HG03280 (cell line): Measurements from ENCODE around the gene DAB2IP.
"Not testable (repeated sequence)": the region's sequence is repeated elsewhere in the genome, so short reads cannot be mapped to it uniquely, and the experiment has no call there.

Experiments used
- ATAC-seq: cut with Tn5 transposase; IDR thresholded peaks from one replicate; pipeline ENCODE4 v1.9.1; 2021; ENCODE audit warnings: mild to moderate bottlenecking, moderate library complexity; ENCODE audit not compliant: unreplicated experiment

The DAB2IP gene

DNA sequence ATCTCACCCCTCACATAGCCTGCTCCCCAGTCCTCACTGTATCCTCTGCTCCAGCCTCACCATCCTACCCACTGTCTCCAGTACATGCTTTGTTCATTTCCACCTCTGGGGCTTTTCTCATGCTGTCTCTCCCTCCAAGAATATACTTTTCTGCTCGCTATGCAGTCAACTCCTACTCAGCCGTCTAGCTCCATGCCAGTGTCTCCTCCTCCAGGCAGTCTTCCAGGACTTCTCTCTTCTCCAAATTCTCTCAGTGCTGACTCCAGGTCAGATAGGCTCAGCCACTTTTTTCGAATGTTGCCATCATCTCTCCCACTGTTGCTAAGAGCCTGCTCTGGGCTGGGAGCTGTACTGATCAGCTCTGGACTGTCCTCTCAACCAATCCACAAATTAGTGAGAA, 8.0 kb upstream of the DAB2IP start:
- no peak for ATAC-seq

- not testable (repeated sequence) for ATAC-seq
Observed at GRCh38 chr9:121644040-121644439, 7.4 kb upstream of the DAB2IP start.

DNA sequence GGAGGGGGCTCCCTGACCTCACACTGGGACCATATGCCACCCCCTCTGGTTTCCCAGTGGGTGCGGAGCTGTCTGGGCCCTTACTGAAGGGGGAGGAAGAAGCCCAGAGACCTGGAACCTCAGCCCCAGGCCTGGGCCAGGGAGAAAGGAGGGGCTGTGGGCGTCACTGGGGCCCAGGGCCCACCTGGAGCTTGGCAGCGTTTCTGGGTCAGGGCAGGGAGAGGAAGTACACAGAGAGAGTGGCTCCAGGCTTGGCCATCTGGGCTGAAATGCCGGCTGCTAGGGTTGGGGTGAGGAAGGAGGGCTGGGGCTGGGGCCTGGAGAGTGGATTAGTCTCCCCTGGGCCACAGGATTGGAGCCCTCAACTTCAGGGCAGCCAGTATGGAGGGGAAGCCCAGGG, 6.4 kb upstream of the DAB2IP start:
- ATAC-seq = no peak

DNA sequence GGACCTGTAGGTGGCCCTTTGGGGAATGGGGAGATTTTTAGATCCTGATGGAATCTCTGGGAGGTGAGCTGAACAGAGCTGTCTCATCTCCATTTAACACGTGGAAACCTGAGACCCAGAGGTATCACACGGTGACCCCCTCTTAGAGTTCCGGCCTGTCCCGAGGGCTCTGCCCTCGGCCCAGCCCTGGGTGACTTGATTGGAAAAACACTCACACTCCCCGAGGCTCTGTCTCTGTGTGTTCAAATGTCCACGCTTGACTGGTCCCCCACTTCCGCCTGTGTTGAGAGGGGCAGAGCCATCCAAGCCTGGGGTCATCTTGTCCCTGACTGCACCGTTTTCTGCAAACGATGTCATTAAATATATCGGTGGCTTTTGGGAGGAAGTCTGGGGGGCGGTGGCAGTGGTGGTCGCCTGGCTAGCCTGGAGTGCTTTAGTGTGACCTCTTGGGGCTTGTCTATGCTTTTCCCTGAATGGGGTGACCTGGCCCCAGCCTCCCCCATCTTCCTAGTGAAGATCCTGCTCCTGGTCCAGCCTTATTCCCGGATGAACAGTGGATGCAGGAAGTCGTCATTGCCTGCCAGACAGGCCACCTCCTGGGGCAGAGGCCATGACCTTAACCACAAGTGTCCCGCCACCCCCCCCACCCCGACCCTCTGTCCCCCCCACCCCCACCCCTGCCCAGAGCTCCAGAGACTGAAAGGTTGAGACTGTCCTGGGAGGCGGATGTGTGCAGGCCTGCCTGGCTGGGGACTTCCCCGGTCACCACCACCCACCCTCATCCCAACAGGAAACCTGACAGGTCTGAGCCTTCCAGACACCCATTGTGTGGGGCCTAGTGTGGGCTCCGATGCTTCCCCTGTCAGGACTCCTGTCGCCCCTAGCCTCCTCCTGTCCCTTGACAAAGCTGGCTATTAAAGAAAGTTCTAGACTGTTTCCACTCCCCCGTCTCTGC, 5.3 kb upstream of the DAB2IP start:
- ATAC-seq = no peak

GRCh38 chr9:121646992-121647391, 4.4 kb upstream of the DAB2IP start:
- no peak for ATAC-seq

- ATAC-seq = no peak
Observed at GRCh38 chr9:121648172-121648571, 3.3 kb upstream of the DAB2IP start.

DNA sequence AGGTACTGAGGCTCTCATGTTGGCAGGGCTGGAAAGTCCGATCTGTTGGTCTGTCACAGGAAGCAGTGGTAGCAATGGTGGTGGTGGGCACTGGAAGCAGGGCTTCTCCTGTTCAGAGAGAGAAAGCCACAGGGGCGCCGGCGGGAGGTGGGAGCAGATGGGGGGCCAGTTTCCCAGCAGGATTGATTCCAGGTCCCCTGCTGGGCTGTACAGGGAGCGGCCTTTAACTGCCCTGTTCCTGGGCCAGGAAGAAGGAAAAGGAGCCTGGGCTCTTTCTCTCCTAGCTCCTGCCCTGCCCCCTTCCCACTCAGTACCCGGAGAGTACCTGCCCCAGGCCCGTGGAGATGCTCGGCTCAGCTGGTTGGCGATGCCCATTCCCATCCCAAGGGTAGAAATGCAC, 2.6 kb upstream of the DAB2IP start:
- ATAC-seq = no peak

GRCh38 chr9:121649476-121650216, 1.8 kb upstream of the DAB2IP start:
- no peak for ATAC-seq

GRCh38 chr9:121650217-121651007, 1.0 kb upstream of the DAB2IP start:
- ATAC-seq = no peak

GRCh38 chr9:121651008-121651294, 483 bp upstream of the DAB2IP start:
- ATAC-seq = no peak

DNA sequence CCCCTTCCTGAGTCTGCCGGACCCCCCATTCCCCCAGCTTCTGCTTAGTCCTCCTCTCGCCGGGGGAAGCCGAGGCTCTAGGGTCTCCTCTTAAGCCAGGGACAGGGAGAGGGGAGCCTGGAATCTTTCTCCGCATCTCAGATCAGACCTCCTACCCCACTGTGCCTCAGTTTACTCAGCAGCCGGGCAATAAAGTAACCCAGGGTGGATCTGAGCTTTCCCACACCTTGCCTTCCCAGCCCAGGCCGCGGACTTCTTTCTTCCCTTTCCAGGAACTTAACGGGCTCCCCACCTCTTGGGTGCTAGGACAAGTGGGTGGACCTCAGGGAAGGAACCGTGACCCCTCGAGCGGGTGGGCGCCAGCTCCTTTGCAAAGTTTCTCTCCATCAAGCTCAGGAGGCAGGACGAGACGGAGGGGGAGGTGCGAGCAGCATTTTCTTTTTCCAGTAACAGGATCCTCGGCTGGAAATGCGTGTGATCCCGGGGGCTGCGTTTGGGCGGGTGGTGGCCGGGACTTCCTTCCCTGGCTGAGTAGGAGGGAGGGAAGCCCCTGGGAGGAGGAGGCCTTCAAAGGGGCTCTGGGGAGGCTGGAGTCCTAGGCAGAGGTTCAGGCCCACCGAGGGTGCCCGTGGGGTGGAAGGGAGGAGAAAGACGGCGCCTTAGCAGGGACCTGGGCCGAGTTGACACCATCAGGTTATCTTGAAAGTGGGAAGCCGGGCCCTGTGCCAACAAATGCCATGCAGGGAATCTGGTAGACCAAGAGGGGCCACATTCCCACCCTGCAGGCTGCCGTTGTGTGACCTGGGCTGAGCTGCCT, 795 bp downstream of the DAB2IP start:
- ATAC-seq = no peak

DNA sequence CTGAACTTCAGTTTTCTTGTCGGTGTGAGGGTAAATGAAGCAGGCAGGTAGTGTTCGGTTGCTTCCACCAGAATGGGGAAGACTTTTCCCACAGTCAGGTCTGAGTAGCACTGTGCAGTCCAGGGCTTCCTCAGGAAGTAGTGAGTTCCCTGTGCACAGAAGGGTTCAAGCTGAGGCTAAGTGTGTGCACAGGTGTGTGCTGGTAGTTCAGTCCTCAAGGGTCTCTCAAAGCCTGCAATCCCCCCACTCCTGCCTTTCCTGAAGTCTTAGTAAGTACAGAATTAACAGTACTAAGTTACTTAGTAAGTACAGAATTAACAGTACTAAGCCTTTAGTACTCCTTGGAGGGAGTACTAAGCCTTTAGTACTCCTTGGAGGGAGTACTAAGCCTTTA, 1.4 kb downstream of the DAB2IP start:
- no peak for ATAC-seq

DNA sequence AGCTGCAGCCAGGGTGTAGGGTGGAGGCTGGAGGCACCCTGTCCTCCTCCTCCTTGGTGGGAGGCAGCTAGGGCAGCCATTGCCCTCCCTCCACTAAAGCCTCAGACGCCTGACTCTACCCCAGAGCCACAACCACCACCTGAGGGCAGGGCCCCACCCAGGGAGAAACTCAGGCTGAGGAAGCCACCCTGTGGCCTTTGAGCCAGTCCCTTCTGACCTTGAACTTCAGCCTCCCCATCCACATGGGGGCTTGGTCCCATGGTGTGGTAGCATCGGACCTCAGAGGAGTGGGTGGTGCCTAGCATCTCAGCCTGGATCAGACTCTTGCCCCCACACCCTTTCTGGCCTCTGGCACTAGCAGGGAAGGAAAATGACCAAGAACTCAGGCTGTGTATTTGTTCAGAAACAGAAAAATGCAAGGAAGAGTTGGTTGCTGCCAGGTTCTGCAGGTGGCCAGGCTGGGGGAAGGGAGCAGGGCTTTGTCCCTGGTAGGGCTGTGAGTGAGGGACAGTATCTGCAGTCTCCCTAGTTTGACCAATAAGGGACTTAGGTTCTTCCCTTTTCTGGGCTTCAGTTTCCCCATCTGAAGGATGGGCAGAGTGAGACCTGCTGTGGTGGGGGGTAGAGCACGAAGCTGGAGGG, 3.2 kb downstream of the DAB2IP start:
- no peak for ATAC-seq

DNA sequence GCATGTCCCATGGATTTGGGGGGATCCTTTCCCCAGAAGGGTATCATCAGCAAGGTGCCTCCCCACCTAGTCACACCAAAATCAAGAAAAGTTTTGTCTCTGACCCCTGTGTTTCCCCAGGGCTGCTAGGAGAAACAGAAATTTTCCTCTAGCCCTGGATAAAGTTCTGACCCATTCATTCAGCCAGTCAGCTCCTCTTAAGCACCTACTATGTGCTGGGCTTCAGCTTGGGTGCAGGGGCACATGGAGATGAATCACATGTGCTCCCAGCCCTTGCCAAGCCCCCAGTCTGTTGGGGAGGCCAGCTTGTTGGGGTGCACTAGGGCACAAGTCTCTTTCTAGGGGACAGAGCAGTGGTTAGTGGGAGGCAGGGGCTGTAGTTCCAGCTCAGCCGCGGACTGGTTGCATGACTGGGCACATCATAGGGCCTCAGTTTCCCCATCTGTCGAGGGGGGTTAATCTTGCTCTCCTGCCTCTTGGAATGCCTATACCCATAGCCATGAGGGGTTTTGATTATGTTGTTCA, 3.9 kb downstream of the DAB2IP start:
- ATAC-seq = no peak

DNA sequence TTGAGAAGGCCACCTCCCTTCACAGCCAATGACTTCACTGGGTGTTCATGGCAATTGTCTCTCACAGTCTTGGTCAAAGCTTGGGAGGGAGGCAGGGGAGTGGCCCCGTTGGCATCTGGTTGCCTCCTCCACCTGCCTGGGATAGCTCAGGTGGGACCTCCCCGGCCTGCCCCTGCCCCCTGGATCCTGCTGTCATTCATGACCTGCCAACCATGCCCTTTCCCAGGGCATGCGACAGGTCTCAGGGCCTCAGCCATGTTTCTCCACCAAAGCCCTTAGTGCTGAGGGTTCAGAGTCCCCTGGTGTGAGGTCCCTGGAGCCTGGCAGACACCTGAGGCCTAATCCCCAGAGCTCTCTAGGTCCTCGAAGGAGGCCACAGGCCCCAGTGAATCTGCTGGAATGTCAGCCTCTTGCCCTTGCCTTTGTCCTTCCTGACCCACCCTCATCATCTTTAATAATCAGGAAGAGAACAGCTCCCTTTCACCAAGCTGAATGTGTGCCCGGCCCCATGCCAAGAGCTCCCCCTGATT, 5.6 kb downstream of the DAB2IP start:
- no peak for ATAC-seq

DNA sequence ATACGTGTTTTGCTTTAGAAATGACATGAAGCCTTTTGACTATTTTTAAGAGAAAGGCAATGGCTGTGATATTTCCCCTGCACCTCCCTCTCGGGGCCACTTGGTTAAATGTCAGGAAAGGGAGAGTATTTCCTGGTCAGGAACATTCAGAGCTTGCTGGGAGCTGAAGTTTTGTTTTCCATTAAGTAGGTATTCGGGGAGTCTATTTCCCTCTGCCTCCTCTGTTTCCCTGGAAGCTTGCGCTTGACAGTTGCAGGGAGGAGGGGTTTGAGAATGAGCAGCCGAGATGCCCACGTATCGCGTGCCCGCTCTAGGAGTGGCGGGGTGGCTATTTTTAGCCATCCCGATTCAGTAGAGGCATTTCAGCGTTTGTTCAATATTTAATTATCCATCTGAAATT, 6.7 kb downstream of the DAB2IP start:
- no peak for ATAC-seq

- ATAC-seq = no peak
Observed at GRCh38 chr9:121658591-121658990, 7.2 kb downstream of the DAB2IP start.

DNA sequence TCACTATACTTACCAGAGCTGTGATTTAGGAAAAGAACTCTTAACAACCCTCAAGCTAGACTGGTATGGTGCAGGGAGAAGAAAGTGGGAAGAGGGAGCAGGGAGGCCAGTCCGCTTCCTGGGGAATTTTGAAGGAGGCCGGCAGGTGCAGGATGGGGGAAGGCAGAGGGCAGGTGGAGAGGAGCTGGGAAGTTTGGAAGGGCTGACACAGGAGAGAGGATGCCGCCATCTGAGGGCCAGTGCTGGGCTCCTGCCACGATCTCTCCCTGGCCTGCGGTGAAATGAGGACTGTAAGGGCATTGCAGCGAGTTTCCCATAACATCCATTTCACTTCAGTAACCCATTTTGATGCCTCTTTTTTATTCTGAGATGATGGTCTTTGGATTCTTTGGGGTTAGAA, 8.9 kb downstream of the DAB2IP start:
- no peak for ATAC-seq

DNA sequence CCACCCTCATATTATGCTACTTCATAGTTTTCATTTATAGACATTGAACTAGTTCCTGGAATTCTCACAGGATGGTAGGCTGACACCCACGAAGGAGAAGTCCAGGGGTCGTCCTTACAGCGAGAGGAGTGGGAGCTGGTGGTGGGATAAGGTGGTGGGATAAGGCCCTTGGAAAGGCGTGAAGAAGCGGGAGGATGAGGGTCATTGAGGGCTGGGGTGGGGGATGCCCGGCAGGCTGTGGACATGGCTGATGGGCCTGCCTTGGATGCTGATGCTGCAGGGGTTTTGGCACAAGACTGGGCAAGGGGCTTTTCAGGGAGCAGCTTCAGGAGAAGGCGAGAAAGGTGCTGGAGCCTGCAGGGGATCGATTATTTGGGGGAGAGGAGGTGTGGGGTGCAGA, 9.4 kb downstream of the DAB2IP start:
- no peak for ATAC-seq

GRCh38 chr9:121661328-121661727, 9.9 kb downstream of the DAB2IP start:
- no peak for ATAC-seq
